Measurements from ENCODE around the gene APOF.
A peak's percentile ranks its signal among the peaks of the same experiment; 100 is the strongest.
"Not testable (repeated sequence)": the region's sequence is repeated elsewhere in the genome, so short reads cannot be mapped to it uniquely, and the experiment has no call there.

Gene APOF, protein sequence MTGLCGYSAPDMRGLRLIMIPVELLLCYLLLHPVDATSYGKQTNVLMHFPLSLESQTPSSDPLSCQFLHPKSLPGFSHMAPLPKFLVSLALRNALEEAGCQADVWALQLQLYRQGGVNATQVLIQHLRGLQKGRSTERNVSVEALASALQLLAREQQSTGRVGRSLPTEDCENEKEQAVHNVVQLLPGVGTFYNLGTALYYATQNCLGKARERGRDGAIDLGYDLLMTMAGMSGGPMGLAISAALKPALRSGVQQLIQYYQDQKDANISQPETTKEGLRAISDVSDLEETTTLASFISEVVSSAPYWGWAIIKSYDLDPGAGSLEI

DNA sequence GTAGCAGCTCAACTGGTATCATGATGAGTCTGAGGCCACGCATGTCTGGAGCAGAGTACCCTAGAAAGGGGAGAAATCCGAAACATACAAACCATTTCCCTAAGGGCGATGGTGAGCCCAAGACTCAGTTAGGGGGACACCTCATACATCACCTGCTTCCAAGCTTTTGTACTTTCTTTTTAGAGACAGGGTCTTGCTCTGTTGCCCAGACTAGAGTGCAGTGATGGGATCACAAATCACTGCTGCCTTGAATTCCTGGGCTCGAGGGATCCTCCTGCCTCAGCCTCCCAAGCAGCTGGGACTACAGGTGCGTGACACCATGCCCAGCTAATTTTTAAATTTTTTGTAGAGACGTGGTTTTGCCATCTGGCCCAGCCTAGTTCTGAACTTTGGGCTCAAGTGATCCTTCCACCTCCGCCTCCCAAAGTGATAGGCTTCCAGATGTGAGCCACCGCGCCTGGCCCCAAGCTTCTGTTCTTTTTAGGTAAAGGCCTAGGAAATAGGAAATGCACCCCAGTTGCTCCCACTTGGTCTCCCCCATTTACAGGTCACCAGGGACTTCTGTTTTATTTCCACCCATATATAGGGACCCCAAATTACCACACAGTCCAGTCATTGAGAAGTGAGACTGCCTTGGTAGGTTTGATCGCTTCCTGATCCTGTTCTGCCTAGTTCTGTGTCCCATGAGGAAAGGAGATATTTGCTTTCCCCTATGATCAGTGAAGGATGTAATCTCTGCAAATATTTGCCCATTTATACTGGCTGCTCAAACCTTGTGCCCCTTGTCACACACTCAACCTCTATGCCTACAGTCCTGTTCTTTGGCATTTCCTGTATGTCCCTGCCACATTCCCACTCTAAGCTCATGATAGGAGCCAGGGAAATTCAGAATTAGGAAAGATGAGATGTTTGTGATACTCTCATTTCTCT is at the start of gene APOF:
TSS of gene APOF (minus strand) at position 728 of the 930 bp plus-strand sequence. CDS start at position 616, 112 bp downstream.
- DNase-seq, result no peak

DNA sequence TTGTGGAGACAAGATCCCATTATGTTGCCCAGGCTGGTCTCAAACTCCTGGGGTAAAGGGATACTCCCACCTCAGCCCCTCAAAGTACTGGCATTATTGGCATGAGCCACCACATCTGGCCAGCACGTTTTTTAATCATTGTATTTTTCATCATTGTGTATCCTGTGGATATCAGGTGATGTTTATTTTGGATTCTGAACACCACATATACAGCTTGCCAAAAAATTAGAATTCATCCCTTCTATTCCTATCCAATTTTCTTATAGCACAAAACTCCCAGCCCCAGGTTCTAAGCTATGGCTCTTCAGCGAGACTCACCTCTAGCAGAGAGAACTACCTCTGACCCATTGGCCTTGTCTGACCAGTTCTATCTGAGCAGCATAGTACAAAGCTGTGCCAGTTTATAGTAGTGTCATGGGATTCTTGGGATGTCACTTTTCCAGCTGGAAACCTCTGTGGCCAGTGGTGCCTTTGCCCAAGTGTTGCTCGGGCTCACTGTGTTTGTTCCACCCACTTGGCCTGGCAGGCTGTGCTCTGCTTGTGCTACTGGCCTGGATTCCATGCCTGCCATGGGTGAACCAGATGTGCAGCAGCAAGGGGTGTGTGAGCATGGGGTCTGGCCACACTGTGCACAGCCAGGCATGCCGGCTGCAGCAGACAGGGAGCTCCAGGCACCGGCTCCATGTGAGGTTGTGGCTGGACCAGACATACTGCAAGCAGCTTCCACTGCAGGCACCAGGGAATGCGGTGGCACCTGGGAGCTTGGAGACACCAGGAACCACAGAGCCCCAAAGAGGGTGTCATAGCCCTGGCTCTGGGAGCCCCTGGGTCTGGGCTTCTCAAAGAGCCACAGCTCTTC is 49.4 kb upstream of the APOF start:
- DNase-seq, result no peak

DNA sequence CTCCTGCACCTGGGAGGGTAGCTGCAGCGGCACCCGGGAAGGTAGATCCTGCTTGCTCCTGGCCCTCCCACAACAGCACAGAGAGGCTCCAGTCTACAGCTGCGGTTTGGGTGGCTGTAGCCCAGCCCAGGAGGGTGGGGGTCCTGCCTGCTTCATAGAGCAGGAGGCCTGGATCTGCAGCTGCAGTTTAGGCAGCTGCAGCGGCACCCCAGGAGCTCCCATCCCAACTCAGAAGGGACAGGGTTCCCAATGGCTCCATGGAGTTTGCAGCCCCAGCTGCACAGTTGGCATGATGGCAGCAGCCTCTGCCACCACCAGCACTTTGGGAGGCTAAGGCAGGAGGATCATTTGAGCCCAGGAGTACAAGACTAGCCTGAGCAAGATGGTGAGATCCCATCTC is 48.1 kb upstream of the APOF start:
- no peak for DNase-seq

DNA sequence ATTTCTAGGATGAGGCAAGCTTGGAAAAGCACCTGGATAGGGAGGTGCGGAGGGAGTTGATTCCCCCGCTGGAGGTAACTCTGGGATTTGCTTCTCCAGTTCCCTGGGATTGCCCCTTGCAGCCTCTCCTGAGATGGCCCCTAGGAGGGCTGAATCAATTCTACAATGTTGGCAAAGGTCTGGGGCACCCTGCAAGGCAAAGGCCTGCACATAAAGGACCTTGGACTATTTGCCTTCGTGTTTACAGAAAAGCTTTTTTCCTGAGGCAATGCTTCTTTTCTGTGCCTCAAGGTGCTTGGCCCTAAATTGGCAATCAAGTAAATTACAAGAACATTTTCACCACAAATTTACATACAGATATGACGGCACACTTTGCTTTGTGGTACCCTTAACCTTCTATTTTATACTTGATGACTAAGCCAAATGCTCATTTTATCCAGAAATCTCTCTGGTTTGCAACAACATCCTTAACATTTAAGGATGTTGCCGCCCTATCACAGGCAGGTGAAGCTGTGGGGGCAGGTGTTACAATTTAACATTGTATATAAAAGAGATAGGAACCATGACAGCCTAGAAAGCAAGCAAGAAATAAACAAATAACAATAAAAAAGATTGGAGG is 46.3 kb upstream of the APOF start:
- DNase-seq, result no peak

DNA sequence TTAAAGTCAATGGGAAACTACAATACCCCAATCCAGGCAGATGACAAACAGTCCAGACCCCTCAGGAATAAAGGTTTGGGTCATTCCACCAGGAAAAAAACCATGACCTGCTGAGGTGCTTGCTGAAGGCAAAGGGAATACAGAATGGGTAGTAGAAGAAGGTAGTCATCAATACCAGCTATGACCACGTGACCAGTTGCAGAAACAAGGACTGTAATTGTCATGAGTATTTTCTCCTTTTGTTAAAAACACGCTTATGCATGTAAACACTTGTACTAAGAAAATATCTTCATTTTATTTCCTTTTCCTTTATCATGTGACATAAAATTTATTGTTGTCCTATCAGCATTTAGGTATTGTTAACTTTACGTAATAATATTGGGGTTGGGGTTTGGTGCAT is 41.6 kb upstream of the APOF start:
- DNase-seq, result not testable (repeated sequence)

DNA sequence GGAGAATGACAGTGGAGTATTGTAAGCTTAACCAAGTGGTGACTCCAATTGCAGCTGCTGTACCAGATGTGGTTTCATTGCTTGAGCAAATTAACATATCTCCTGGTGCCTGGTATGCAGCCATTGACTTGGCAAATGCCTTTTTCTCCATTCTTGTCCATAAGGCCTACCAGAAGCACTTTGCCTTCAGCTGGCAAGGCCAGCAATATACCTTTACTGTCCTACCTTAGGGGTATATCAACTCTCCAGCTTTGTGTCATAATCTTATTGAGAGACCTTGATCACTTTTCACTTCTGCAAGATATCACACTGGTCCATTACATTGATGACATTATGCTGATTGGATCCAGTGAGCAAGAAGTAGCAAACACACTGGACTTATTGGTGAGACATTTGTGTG is 39.0 kb upstream of the APOF start:
- DNase-seq, result not testable (repeated sequence)

DNA sequence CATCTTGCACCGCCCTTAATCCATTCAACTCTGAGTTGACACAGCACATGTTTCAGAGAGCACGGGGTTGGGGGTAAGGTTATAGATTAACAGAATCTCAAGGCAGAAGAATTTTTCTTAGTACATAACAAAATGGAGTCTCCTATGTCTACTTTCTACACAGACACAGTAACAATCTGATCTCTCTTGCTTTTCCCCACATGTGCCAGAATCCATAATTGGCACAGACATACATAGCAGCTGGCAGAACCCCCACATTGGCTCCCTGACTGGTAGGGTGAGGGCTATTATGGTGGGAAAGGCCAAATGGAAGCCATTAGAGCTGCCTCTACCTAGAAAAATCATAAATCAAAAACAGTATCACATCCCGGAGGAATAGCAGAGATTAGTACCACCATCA is 38.5 kb upstream of the APOF start:
- not testable (repeated sequence) for DNase-seq

DNA sequence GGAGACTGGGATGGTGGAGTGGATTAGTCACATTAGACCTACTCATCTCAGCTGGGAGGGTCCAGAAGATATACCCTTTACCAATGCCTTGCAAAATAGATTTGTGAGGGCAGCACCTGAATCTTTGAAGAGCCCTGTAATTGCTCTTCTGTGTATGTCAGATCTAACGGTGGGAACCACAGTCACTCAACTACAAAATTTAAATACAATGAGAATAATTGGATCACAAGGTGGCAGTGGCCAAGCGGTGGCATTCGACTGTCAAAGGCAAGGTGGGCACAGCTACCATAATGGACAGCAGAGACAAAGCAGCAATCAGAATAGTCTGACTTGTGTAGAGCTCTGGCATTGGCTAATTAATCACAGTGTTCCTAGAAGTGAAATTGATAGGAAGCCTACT is 36.8 kb upstream of the APOF start:
- not testable (repeated sequence) for DNase-seq

DNA sequence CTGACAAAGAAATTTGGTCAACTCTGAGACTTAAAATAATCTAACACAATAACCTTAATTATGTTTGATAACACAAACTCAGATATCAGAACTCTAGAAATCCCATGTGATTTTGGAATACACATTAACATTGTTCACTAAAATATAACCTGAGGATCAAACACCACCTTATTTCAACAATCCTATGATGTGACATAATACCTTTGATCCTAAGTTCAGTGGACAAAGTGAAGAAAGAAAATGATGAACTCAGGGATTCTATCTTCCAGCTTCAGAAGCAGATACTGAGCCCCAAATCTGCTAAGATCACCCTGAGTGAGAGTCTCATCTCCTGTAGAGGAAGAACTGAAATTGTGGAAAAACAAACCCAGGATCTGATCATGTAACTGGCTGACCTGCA is 35.7 kb upstream of the APOF start:
- DNase-seq, result no peak

DNA sequence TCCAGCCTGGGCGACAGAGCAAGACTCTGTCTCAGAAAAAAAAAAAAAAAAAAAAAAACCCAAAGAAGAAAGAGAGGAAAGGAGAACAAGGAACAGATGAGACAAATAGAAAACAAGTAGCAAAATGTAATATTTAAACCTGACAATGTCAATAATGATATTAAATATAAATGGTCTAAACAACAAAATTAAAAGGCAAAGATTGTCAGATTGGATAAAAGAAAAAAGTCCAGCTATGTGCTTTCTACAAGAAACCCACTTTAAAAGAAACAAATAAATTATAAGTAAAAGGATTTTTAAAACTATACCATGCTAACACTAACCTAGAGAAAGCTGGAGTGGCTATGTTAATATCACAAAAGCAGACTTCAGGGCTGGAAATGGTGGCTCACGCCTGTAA is 29.7 kb upstream of the APOF start:
- no peak for DNase-seq

DNA sequence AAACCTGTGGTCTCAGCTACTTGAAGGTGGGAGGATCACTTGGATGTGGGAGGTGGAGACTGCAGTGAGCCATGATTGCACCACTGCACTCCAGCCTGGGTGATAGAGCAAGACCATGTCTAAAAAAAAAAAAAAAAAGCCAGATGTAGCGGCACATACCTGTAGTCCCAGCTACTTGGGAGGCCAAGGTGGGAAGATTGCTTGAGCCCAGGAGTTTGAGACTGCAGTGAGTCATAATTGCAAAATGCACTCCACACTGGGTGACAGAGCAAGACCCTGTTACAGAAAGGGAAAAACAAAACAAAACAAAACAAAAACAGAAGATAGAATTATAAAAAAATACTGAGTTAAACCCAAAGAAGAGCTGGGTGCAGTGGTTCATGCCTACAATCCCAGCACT is 29.1 kb upstream of the APOF start:
- DNase-seq, result no peak

DNA sequence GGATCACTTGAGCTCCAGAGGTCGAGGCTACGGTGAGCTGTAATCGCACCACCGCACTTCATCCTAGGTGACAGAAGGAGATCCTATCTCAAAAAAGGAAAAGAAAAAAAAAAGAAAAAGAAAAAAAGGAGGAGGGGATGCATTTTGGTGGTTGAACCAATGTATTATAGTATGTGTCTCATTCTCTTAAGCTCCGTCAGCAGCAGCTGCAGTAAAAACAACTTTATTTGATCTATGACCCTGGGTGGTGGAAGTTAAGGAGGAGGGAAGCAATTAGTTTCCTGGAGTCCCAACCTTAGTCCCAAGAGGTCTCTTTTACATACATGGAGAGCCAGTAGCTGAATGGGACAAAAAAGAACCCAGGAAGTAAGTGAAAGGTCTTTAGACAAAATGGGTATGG is 26.8 kb upstream of the APOF start:
- DNase-seq, result no peak

DNA sequence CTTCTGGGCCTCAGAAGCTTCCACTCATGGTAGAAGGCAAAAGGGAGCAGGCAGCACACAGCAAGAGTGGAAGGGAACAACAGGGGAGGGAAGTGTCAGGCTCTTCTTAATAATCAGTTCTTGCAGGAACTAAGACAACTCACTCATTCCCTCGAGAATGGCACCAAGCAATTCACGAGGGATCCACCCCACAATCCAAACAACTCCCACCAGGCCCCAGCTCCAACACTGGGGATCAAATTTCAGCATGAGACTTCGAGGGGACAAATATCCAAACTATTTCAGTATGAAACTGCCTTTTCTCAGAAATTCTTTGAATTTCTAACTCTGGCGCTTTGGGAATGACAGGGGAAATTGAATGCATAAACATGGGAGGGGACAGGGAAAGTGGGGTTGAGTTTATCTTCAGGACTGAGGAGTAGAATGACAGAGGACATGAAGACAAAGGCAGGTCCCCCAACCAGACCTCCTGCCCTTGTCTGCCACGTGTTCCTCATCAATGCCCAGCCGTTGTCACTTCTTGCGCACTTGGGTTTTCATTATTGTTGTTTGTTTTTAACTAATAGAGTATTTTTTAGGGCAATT is 24.6 kb upstream of the APOF start:
- no peak for DNase-seq

DNA sequence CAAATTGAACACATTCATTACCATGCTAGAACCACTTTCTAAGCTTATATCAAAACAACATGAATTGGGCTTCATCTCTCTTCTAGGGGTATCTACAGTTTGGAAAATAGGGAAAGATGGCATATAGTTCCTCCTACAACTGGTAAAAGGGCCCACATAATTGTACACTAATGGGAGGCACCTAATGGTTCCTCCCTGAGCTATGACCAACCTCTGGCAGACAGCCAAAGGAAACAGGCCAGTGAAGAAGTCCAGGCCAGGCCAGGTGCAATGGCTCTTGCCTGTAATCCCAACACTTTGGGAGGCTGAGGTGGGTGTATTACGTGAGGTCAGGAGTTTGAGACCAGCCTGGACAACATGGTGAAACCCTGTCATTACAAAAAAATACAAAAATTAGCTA is 23.2 kb upstream of the APOF start:
- no peak for DNase-seq

DNA sequence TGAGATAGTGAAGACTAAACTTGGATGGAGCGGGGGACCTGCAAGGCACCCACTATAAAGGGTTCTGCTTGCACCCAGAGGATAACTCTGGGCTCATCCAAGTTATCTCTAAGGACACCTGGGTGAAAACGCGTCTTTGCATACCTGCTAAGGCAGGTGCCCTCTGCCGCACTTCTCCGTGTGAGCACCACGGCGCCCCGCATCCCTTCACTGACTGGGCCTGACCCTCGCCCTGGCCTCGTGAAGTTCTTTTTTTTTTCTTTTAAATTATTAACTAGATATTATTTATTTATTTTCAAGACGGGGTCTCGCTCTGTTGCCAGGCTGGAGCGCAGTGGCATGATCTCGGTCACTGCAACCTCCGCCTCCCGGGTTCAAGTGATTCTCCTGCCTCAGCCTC is 20.0 kb upstream of the APOF start:
- no peak for DNase-seq

DNA sequence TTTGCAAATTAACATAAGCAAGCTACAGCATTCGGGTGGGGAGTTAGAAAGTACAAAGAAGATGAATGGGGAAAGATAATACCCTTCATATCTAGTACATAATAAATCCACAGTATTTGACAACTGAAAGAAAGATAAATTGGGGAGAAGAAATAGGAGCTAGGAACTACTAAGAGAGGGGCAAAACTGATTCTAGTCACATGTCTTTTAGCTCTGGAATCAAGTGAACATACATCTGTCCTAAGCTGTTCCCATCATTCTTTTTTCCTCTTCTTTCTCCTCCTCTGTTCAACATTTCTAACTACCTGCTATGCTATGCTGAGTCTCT is 15.3 kb upstream of the APOF start:
- DNase-seq, result no peak

DNA sequence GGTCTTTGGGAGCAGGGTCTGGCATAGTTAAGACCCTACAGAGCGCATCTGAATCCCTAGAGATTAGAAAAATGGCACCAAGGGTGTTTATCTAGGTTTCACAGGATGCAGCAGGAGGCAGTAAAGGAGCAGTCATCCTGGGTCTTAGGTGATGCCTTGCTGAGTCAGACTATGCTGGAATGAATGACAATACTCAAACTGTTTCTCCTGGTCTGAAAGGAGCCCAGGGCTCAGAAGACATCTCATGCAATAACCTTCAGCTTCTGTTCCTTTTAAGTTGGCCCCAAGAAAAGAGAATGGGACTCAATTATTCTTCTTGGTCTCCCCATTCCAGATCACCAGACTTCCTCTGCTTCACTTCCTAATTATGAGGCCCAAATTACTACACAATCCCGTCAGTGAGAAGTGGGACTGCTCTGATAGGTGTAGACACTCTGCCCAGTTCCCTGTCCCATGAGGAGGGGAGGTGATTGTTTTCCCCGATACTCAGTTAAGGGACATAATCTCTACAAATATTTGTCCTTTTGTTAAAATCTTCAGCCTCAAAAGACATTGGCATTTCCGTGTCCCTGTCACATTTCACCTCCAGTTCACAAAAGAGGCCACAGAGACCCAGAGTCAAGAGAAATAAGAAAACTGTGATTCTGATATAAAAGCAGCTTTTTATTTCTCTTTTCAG is 14.8 kb upstream of the APOF start:
- peak; percentile 22 for DNase-seq

DNA sequence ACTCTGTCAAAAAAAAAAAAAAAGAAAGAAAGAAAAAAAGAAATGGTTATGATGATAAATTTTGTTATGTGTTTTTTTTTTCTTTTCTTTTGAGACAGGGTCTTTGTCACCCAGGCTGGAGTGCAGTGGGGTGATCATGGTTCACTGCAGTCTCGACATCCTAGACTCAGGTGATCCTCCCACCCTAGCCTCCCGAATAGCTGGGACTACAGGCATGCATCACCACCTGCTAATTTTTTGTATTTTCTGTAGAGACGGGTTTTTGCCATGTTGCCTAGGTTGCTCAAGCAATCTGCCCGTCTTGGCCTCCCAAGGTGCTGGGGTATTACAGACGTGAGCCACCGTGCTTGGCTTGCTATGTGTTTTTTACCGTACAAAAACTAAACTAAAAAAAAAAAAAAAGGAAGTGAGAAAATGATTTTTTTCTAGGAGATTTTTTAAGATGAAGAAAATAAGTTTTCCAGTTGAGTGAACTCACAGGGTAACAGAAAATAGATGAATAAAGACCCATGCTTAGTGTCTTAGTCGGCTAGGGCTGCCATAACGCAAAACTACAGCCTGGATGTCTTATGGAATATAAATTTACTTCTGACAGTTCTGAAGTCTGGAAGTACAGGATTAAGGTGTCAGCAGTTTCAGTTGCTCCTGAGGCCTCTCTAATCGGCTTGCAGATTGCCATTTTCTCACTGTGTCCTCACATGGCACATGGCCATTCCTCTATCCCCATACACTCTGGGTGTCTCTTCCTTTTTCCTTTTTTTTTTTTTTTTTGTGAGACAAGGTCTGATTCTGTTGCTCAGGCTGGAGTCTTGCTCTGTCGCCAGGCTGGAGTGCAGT is 13.2 kb upstream of the APOF start:
- no peak for DNase-seq

DNA sequence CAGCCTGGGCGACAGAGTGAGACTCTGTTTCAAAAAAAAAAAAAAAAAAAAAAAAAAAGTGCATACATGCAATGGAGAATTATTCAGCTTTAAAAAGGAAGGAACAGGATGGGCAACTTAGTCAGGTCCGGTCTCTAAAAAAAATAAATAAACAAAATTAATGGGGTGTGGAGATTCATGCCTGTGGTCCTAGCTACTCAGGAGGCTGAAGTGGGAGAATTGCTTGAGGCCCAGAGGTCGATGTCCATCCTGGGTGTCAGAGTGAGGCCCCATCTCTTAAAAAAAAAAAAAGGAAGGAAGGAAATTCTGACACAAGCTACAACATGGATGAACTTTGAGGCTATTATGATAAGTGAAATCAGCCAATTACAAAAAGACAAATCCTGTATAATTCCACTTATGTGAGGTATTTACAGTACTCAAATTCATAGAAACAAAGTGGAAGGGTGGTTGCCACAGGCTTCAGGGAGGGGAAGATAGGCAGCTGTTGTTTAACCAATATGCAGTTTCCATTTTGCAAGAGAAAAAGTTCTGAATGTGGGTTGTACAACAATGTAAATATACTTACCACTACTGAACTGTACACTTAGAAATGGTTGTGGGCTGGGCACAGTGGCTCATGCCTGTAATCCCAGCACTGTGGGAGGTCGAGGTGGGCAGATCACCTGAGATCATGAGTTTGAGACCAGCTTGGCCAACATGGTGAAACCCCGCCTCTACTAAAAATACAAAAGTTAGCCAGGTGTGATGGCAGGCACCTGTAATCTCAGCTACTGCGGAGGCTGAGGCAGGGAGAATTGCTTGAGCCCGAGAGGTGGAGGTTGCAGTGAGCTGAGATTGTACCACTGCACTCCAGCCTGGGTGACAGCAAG is 12.3 kb upstream of the APOF start:
- DNase-seq, result no peak

DNA sequence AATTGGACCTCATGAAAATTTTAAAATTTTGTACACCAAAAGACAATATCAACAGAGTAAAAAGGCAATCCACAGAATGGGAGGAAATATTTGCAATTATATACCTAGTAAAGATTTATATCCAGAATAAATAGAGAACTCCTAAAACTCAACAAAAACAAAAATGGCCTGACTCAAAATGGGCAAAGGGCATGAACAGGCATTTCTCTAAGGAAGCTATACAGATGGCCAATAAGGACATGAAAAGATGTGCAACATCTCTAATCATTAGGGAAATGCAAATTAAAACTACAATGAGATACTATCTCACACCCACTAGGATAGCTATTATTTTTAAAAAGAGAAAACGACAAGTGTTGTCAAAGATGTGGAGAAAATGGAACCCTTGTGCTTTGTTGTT is 10.9 kb upstream of the APOF start:
- no peak for DNase-seq
